Inferior parietal cortex (tissue), 1 donor: Measurements from ENCODE around the gene DRAP1.
"Not testable (repeated sequence)": the region's sequence is repeated elsewhere in the genome, so short reads cannot be mapped to it uniquely, and the experiment has no call there.

Experiments used
- DNase-seq: peaks from one replicate; pipeline ENCODE4 v3.0.0-alpha.2; 2016; ENCODE audit errors: extremely low spot score

The DRAP1 gene

DNA sequence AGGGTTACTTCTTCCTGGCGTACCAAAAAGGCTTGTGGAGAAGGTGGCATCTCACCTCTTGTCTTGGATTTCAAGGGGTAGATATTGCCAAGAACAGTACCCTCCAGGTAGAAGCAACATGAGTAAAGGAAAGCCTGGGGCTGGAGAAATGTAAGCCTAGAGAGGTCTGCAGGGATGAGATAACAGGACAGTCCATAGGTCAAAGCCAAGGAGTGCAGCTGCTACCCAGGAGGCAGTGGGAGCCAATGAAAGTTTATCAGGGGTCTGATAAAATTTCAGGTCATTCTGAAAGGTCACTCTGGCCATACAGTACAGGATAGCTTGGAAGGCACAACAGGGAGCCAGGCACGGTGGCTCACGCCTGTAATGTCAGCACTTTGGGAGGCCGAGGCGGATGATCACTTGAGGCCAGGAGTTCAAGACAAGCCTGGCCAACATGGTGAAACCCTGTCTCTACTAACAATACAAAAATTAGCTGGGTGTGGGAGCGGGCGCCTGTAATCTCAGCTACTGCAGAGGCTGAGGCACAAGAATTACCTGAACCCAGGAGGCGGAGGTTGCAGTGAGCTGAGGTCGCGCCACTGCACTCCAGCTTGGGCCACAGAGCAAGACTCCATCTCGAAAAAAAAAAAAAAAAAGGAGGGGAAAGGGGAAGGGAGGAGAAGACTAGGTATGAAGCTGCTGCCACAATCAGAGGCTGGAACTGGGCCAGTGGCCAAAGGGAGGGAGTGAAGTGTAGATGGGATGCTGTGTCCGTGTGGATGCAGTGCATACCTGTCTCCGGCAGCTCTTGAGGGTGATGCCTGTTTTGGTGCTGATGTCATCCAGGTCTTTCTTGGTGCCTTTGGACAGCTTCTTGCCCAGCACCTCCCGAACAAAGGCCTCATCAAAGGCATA, 32.2 kb upstream of the DRAP1 start:
- DNase-seq: no peak

- DNase-seq: peak; percentile 29
Observed at GRCh38 chr11:65887723-65888162, 31.5 kb upstream of the DRAP1 start.

GRCh38 chr11:65888163-65888814, 30.9 kb upstream of the DRAP1 start, which contains the start of gene FIBP:
FIBP (minus strand) TSS chr11:65888471; CDS start chr11:65888418, 53 bp downstream.
- peak; percentile 92 for DNase-seq

DNA sequence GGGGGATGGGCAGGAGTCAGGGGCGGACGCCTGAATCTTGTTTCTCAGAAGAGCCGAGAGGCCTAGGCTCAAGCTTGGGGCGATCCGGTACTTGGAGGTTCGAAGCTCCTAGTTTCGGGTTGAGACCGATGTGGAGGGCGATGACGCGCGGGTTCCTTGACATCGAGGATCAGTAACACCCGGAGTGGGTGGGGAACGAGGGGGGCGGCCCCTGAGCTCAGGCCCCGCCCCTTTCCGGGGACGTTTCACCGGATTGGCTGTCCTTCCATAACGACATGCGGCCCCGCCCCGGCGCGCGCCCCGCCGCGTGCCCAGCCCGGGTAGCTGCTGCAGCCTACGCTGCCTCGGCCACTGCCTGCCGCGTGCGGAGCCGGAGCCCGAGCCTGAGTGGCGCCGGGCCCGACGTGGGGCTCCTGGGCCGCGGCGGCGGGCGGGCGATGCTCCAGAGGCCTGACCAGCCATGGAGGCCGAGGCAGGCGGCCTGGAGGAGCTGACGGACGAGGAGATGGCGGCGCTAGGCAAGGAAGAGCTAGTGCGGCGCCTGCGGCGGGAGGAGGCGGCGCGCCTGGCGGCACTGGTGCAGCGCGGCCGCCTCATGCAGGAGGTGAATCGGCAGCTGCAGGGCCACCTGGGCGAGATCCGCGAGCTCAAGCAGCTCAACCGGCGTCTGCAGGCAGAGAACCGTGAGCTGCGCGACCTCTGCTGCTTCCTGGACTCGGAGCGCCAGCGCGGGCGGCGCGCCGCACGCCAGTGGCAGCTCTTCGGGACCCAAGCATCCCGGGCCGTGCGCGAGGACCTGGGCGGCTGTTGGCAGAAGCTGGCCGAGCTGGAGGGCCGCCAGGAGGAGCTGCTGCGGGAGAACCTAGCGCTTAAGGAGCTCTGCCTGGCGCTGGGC, 28.7 kb upstream of the DRAP1 start, which contains the start of gene CCDC85B:
CCDC85B (plus strand) TSS at position 350 of the 895 bp plus-strand sequence; CDS start at position 461, 111 bp downstream.
- peak; percentile 97 for DNase-seq

DNA sequence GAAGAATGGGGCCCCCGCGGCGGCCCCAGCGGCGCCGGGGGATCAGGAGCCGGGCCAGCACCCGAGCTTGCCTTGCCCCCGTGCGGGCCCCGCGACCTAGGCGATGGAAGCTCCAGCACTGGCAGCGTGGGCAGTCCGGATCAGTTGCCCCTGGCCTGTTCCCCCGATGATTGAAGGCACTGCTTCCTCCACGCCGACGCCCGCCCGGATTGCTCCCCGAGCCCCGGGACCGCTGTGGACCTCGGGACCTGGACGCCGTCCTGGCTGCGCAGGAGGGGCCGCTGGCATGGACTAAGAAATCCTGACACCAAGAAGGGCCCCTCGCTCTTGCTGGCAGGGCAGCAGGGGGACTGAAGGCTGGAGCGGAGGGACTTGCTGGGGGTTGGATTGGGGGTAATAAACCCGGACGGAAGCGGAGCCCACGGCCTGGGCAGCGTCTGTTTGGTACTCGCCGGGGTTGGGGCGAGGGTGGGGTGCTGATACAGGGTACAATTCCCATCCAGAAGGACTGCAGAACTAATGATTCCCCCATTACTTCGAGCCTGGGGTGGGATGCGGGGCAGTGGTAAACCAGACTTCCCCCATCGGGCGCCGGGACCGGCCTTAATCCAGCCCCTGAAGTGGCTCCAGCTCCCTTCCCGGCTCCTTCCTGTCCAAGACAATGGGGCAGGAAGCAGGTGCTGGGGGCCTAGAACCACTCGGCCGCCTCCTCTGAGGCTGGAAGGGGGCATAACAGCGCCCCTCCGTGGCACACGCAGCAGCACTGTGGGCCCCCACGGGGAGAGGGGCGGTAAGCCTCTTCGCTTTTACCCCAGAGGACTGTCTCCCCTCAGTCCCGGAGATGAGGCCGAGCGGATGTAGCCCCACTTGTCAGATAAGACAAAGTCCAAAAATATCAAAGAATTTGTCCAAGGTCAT, 27.7 kb upstream of the DRAP1 start:
- DNase-seq: no peak

DNA sequence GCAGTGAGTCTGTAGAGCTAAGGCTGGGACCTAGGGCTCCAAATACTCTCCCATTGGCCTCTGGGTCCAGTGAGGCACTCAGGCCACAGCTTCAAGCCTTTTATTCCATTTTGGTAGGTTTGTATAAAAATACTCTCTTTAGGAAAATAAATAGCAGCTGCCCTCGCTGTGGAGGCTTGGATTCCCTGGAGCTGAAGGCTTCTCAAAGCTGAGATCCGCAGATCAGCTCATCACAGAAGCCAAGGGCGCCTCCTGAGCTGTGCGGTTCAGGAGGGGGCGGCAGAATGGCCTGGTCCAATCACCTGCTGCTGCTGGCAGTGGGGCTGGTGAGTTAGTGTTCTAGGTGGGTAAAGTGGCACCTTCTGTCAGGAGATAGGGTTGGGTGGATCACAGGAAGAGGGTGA, 27.1 kb upstream of the DRAP1 start:
- DNase-seq: not testable (repeated sequence)

DNA sequence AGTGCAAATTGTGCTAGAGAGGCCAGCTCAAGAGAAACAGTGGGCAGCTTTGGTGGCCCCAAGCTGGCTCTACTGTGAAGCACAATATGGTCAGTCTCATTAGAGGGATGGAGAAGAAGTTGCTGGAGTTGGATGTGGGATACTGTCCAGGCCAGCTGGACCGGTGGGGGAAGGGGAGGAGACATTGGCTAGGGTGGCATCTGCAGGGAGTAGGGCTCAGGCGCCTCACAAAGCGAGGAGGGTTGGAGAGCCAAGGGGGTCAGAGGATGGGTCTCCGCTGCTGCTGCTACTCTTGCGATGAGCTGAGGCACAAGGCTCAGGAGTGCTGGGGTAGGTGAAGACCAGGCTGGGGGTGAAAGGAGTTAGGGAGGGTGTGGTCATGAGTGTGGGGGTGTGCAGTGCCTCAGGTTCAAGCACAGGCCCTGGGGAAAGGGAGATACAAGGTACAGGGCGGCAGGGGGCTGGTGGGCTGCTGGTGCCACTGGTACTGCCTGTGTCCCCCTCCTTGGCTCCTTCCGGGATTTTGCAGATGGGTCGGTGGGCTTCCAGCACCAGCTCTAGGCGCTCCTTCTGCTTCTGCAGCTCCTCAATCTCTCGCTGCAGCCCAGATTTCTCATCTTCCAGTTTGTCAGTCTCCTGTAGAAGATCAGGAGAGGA, 26.4 kb upstream of the DRAP1 start:
- no peak for DNase-seq

DNA sequence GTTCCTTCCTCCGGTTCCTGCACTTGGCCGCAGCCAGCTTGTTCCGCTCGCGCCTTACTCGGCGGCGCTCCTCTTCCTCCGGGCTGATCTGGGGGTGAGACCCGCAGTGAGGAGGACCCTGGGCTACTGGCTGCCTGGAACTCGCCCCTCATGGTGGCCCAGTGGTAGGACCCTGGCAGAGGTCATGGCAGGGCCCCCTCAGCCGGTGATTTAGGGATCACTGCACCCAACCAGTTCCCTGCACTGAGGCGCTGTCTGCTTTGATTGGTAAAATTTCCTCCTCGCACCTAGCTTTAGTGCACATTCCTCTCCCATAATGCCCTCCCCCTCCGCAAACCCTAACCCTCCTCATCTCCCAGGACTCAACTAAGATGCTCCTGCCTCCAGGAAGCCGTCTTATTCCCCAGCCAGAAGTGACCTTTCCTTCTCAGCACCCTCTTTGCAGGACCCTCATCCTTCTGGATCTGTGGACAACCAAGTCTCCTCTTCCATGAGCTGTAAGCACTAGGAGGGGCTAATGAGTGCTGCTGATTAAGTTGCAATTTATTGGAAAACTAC, 25.1 kb upstream of the DRAP1 start:
- DNase-seq: no peak

GRCh38 chr11:65895482-65895981, 23.7 kb upstream of the DRAP1 start:
- DNase-seq: no peak

DNA sequence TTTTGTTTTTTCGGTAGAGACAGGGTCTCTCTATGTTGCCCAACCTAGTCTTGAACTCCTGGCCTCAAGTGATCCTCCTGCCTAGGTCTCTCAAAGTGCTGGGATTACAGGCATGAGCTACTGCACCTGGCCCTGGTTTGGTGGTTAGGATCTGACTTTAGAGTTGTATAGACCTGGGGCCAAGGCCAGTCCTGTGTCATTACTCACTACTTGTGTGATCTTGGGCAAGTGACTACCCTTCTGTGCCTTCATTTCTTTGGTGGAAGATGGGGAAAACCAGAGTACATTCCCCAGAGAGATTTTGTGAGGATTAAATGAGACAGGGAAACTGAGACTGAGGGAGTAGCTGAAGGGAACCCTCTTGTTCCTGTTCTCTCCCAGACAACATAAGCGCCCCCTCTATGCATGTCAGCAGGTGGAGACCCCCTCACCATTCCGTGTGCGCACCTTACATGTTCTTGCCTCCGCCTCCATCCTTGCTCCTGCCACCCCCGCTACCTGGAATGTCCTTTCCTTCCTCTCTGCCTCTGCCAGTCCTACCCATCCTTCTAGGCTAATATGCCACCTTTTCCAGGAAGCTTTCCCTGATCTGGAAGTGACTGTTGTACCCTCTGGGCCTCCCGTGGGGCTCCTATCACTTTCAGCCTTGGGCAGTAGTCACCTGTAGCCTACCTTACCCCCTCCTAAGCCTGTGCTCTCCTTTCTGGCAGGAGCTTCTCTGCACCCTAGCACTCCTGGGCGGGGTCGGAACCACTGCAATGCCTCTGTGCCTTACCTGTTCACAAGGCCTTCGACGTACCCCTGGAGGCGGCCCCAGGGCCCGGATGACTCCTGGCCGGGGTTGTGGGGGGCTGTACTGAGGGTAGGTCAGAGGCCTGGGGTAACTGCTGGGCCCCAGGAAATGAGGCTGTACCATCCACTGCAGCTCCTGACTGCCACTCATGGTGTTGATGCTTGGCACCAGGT, 22.9 kb upstream of the DRAP1 start:
- no peak for DNase-seq

DNA sequence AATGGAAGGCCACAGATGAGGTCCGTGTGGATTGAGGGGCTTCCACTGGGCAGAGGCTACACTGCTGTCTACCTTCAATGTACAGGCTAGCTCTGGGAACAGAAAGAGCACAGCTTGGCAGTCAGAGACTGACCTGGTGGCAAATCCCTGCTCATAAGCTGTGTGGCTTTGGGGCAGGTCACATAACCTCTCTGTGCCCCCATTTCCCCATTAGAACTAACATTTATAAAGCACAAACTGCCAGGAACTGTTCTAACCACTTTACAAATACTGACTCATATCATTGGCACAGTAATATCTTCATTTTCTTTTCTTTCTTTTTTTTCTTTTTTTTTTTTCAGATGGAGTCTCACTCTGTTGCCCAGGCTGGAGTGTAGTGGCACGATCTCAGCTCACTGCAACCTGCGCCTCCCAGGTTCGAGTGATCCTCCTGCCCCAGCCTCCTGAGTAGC, 22.2 kb upstream of the DRAP1 start:
- no peak for DNase-seq

- DNase-seq: no peak
Observed at GRCh38 chr11:65898656-65899355, 20.4 kb upstream of the DRAP1 start.

- DNase-seq: no peak
Observed at GRCh38 chr11:65899356-65900124, 19.7 kb upstream of the DRAP1 start.

DNA sequence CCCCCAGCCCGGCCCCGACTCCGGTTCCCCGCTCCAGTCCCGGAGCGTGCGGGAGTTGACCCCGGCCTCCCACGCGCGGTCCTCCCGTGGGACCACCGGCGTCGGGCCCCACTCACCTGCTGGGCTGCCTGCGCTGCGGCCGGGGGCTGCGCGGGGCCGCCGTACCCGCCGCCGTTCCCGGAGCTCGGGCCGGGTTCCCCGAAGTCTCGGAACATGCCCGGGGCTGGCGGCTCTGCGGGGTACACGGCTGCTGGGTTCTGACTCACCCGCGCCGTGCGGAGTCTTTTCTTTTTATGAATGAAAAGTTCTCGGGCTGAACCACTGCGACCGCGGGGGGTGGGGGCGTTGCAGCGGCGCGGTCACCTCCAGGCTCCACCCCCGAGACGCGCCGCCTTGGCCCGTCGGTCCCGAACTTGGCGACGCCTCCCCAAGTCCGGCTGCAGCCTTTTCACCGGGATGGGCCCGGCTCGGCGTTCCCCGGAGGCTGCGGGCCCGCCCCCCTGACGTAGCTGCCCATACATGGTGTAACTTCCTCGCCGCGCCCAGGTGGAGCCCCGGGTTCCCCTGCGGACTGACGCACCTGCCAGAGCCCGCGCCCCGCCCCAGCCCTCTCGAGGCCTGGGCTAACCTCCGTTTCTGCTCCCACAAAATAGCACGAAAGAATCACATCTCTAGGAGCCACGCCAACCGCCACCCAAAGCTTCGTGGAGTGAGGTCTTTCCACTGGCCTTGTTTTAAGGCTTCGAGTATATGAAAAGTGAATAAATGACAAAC, 18.9 kb upstream of the DRAP1 start, which contains the start of gene FOSL1:
FOSL1 (minus strand) TSS at position 264 of the 774 bp plus-strand sequence; CDS start at position 215, 49 bp downstream.
- peak; percentile 42 for DNase-seq

DNA sequence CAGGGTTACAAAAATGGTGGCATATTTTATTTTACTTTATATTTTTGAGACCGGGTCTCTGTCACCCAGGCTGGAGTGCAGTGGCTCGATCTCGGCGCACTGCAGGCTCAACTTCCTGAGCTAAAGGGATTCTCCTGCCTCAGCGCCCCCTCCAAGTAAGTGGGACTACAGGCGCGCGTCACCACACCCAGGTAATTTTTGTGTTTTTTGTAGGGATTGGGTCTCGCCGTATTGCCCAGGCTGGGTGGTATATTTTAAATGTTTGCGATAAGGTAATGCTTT, 18.4 kb upstream of the DRAP1 start:
- DNase-seq: no peak

GRCh38 chr11:65903068-65903481, 16.2 kb upstream of the DRAP1 start:
- no peak for DNase-seq
